GM12865 (cell line): ENCODE results near the gene OR6Q1.

Experiments
- DNase-seq: peaks from one replicate; pipeline ENCODE4 v3.0.0; 2010; ENCODE audit warnings: low read depth
- H3K4me3 ChIP-seq: 2 replicates; pipeline ENCODE4 v1.5.1; 2011; ENCODE audit warnings: mild to moderate bottlenecking, low read depth, low read length, control low read depth
- TF ChIP-seq, protein P1 (sequence below): IDR thresholded peaks from 2 replicates; pipeline ENCODE4 v1.5.1; 2011; ENCODE audit warnings: low read length, control low read depth, low read depth, inconsistent platforms; ENCODE audit not compliant: insufficient read depth; ENCODE audit errors: missing control alignments

The OR6Q1 gene

DNA sequence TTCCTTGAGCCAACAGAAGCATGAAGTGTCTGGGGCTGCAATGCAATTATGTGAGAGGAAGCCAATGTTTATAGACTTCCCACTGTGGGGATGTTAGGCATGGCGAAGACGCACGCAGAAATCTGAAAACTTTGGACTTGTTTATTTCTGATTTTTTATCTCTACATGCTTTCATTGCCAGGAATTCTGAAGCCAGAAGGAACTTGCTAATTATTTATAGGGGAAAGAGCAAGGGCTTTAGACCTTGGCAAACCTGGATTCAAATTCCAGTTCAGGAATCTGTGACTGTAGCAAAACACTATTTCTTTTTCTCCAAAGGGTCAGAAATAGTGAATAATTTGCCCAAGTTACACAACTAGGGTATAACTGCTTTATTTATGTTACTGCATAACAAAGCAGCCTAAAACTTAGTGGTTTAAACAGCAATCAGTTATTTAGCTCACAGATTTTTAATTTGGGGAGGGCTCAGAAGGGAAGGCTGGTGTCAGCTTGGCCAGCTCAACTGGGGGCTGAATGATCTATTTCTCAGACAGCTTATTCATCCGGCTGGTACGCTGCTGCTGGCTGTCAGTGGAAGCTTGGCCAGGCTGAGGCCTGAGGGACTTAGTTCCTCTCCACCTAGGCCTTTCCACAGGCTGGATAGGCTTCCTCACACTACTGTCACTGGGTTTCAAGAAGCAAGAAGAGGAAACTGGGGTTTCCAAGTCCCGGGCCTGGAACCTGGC lies 1.9 kb upstream of the OR6Q1 start:
- no peak for DNase-seq
- TF ChIP-seq, protein P1, sequence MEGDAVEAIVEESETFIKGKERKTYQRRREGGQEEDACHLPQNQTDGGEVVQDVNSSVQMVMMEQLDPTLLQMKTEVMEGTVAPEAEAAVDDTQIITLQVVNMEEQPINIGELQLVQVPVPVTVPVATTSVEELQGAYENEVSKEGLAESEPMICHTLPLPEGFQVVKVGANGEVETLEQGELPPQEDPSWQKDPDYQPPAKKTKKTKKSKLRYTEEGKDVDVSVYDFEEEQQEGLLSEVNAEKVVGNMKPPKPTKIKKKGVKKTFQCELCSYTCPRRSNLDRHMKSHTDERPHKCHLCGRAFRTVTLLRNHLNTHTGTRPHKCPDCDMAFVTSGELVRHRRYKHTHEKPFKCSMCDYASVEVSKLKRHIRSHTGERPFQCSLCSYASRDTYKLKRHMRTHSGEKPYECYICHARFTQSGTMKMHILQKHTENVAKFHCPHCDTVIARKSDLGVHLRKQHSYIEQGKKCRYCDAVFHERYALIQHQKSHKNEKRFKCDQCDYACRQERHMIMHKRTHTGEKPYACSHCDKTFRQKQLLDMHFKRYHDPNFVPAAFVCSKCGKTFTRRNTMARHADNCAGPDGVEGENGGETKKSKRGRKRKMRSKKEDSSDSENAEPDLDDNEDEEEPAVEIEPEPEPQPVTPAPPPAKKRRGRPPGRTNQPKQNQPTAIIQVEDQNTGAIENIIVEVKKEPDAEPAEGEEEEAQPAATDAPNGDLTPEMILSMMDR = no peak
- H3K4me3 ChIP-seq = no peak overlapping the region

DNA sequence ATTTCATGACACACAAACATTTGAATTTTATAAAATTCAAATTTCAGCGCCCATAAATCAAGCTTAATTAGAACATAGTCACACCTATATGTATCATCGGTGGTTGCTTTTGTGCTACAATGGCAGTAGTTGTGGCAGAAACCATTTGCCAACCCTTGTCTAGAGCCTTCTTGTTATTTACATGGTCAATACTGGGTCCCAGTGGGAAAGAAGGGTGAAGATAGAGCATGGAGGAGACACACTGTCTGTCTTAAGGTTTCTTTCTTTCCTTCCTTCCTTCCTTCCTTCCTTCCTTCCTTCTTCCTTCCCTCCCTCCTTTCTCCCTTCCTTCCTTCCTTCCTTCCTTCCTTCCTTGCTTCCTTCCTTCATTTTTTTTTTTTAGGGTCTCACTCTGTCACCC lies 3.7 kb downstream of the OR6Q1 start:
- DNase-seq = no peak
- no peak overlapping the region for H3K4me3 ChIP-seq
- TF ChIP-seq, protein P1 = no peak

DNA sequence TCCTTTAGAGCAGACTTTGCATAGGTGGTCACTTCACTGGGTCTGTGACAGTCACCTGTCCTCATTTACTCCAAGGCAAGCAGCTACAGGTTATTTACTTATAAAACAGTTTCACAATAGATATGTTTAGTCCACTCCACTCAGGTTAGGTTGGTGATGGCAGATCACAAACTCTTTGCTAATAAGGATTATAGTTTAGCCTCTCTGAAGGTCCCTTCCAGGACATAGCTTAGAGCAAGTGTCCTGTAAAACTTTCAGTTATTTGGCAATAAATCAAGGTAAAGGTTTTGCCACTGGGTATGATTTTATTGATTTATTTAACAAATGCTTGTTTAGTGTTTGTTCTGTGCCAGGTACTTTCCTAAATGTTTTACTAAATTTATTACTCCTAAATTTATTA lies 8.8 kb downstream of the OR6Q1 start:
- TF ChIP-seq, protein P1 = no peak
- no peak overlapping the region for H3K4me3 ChIP-seq
- DNase-seq = no peak

DNA sequence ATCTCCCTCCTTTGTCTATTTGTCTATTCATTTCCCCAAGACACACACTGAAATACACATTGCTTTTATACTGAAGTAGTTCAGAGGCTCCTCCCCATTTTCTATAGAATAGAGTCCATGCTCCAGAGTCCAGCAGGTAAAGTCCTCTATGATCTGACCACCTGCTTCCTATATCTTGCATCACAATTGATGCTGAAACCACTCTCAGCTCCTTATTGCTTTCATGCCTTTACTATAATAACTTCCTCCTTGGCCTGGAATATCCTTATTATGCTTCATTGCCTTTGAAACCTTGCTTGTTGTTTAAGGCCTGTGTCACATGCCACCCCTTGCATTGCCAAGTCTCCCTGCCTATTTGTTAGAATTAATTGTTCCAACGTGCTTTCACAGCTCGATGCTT lies 12.6 kb downstream of the OR6Q1 start:
- DNase-seq = no peak
- TF ChIP-seq, protein P1 = no peak
- H3K4me3 ChIP-seq = no peak overlapping the region

DNA sequence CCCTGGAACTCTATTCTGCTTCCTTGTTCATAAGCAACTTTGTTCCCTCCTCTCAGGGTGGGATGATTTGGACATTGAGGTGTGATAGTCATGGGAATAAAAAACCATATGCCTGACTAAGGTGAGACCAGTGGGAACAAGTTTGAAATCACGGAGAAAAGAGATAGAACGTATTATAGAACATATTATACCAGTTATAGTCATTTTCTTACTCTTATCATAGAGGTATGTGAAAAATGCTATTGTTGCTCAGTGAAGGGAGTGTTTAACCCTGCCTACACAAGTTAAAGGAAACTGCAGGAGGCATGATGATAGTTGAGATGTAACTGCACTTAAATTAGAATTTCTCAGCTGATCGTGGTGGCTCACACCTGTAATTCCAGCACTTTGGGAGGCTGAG lies 15.5 kb downstream of the OR6Q1 start:
- no peak overlapping the region for H3K4me3 ChIP-seq
- TF ChIP-seq, protein P1 = no peak
- no peak for DNase-seq

DNA sequence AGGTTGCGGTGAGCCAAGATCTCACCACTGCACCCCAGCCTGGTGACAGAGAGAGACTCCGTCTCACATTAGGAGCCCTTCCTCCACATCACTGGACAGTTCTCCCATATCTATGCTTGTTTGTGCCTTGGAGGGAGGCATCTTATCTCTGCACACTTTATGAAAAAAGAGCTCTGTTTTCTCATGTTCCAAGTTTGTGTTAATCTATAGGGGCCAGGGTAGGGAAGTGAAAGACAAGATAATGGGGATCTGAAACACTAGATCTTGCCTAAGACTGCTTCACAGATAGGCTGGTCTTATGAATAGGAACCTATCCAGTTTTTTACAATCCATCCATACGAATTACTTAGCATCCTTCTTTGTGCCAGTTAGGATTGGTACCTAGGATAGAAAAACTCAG lies 17.1 kb downstream of the OR6Q1 start:
- TF ChIP-seq, protein P1 = no peak
- DNase-seq = no peak
- no peak overlapping the region for H3K4me3 ChIP-seq
